Right renal pelvis (tissue), 4 donors: ENCODE measurements around the gene LIPN. TPM values are rescaled to one million over a fixed set of nuclear protein-coding genes. Genes with fewer than 3 reads are reported as not detected.

Experiments
- DNase-seq, 4 donors: peaks; one replicate each; pipeline ENCODE4 v3.0.0-alpha.2; 2013; ENCODE audit warnings: low read depth in 4 of 4, low spot score in 3 of 4, missing footprints in 1 of 4
- polyA plus RNA-seq, 4 donors: library from polyadenylated mRNA; unstranded; fragments of 120-200 nt; gene quantifications; one replicate each; pipeline ENCODE4 v1.2.1, GENCODE V29; 2013; ENCODE audit not compliant: insufficient read length in 4 of 4

The LIPN gene
- polyA plus RNA-seq, 4 donors: not detected

DNA sequence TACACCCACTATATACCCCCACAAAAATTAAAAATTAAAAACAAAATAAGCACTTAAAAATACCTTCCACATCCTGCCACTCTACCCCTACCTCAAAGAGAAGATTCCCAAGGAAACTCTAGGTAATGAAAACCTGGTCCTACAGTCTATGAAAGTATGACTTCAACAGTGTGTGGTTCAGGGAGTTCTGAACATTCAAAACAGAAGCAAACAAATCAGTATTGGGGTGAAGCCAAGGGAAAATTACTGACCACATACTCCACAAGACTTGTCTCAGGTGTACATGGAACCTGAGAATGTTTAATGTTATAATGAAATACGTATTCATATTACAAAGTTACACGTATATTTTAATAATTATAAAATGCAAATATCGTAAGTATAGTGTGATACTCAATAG lies 22.4 kb downstream of the LIPN start:
- DNase-seq: no peak

GRCh38 chr10:88783724-88784123 lies 23.9 kb downstream of the LIPN start:
- no peak for DNase-seq

GRCh38 chr10:88786032-88786770 lies 26.4 kb downstream of the LIPN start:
- DNase-seq: no peak

DNA sequence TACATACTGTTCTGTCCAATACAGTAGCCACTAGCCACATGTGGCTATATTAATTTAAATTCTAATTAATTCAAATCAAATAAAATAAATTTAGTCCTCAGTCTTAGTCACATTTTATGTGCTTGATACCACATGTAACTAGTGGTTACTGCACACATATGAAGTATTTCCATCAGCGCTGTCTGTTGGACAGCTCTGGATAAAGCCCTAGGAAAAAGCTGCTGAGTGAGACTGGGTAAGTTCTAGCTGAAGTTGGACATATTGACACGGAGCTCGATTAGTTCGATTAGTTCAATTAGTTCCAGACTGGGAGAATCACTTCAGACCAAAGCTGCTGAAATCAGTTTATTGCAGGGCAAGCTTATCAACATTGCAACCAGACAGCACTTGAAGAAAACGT lies 27.6 kb downstream of the LIPN start:
- DNase-seq: no peak

DNA sequence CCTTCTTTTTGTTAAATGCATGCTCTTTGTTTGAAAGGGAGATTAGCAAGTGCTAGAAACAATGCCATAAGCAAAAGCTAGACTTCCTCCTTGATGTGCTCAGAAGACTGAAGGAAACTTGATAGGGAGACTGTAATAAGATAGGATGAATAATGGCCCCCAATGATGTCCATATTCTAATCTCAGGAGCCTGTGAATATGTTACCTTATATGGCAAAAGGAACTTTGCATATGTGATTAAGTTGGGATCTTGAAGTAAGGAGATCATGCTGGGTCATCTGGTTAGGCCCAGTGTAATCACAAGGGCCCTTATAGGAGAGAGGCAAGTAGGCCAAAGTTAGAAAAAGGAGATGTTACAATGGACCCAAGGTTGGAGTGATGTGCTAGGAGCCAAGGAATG lies 29.1 kb downstream of the LIPN start:
- no peak for DNase-seq

- no peak for DNase-seq
Measured at GRCh38 chr10:88791924-88792323, 32.1 kb downstream of the LIPN start.

DNA sequence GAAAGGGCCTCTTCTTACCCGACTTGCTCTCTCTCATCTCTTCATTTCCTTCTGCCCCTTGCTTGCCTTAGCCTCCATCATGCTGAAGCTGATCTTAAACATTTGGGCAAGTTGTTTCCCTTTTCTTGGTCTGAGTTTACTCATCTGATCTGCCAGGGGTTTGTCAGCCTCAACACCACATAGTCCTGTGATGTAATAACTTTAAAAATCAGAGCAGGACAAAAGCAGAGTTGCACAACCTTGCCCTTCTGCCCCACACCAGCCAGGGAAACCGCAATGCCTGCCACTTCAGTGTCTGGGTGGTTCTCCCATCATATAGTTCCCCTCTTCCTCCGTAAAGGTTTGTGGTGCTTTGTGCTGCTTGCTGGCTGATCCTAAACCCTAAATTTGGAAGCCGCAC lies 32.8 kb downstream of the LIPN start:
- no peak for DNase-seq

GRCh38 chr10:88793712-88794299 lies 34.0 kb downstream of the LIPN start:
- DNase-seq: no peak

GRCh38 chr10:88794731-88795130 lies 34.9 kb downstream of the LIPN start:
- DNase-seq: no peak

GRCh38 chr10:88800152-88801125 lies 40.6 kb downstream of the LIPN start:
- no peak for DNase-seq

GRCh38 chr10:88802523-88803285 lies 42.9 kb downstream of the LIPN start, which contains the start of gene LIPM:
LIPM (plus strand) TSS chr10:88802730; CDS start chr10:88802897, 167 bp downstream.
- DNase-seq: no peak

GRCh38 chr10:88803641-88804040 lies 43.8 kb downstream of the LIPN start:
- no peak for DNase-seq

DNA sequence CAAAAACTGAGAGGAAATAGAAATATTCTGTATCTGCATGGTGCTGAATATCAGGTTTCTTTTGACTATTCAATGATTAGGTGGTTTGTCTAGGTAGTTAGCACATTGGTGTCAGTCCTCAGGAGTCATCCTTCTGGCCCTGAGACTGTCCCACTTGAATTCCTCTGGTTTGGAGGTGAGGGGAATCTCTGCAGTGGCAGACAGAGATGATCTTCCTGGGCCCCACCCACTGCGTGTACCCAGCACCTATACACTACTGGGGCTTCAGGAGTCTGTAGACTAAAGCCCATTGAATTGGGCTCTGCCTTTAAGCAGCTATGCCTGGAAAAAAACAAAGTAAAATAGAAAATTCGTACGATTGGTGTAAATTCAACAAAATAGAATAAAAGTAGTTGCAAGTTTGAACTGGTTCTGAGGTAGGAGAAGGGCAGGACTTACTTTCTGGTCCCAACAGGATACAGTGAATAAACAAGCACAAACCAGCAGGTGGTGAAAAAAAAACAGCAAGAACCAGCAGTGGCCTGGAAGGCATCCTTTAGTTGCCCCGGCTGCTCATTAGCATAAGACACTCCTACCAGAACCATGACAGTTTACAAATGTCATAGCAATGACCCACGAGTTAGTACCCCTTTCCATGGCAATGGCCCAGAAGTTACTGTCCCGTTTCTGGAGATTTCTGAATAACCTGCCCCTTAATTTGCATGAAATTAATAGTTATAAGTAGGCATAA lies 44.4 kb downstream of the LIPN start:
- DNase-seq: no peak

- DNase-seq: no peak
Measured at GRCh38 chr10:88805361-88805760, 45.5 kb downstream of the LIPN start.

GRCh38 chr10:88805924-88806323 lies 46.1 kb downstream of the LIPN start:
- DNase-seq: no peak

DNA sequence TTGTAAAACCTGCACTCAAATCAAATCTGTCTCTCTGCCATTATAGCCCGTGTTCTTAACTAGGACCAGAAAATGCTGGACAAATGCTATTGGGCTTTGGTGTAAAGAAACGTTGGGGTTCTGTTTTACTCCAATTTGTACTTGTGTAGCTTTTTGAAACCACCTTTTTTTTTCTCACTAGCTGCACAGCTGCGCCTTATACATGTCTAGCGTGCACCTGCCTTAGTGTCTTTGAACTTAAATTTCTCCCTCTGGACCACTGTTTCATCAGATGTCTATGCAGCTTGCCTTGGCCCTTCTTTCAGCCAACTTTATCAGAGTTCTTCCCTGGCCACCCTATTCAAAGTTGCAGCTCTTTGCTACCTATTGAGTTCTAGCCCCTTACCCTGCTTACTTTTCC lies 49.8 kb downstream of the LIPN start:
- DNase-seq: no peak

DNA sequence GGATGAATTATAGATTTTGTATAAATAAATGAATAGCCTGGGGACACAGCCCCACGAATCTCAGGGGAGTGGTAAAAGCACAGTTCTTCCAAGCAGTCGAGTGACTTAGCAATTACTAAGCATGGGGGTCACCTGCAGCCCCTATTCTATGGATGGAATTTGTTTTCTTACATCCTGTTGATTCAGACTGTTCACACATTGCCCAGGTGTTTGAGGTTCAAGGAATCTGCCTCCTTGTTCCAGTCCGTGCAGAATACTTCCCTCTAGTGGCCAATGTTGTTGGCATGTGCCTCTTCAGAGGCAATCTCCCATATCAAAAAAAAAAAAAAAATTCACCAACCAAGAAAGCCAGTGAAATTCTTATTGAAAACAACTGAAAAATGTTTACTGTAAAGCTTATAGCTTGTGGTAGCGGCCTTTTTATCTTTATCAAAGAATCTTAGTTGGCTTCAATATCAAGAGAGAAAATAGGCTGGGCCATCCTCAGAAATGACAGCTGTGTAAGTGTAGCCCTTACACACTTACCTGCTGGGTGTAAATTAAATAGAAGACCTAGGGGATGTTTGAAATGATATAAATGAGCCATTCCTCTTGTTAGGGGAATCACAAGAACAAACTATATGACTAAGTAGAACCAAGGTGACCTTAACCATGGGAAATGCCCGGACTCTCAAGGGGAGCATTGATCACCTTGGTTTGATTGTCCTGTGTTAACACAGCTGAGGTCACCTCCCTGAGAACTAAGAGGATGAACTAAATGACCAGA lies 50.6 kb downstream of the LIPN start:
- DNase-seq: peak in 3 of 4 donors; percentile 16 to 47 (median 29)

- no peak for DNase-seq
Measured at GRCh38 chr10:88813200-88813599, 53.4 kb downstream of the LIPN start.

DNA sequence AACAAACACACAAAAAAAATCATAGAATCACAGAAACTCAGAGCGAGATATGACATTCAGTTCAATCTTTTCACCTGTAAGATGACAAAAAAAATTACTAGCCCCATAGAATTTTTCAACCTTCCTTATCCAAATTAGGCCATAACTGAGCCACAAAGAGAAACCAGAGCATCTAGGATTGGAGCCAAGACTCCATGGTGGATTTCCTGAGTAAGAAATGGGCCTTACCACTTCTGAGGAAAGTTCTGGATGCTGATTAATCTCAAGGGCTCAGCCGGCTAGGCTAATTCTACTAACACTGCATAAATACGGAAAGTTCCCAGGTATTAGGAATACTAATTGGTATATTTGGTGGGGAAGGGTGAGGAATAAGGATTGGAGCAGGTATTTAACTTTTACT lies 59.5 kb downstream of the LIPN start:
- no peak for DNase-seq
